Neuronal stem cell (in vitro differentiated cells): ENCODE results near the gene FUT6. TPM values are rescaled to one million over a fixed set of nuclear protein-coding genes. Genes with fewer than 3 reads are reported as not detected.
"Not testable (repeated sequence)": the region's sequence is repeated elsewhere in the genome, so short reads cannot be mapped to it uniquely, and the experiment has no call there.

Experiments used
- DNase-seq: peaks from one replicate; pipeline ENCODE4 v3.0.0-alpha.2; 2013; ENCODE audit warnings: low spot score
- H2AFZ ChIP-seq: one replicate; pipeline ENCODE4 v1.6.1; 2013; ENCODE audit warnings: mild to moderate bottlenecking, low read length, inconsistent platforms
- H2AK5ac ChIP-seq: 2 replicates; pipeline ENCODE4 v1.6.1; 2013; ENCODE audit warnings: low read depth, mild to moderate bottlenecking, inconsistent platforms, low read length, moderate library complexity, mixed read lengths
- H2BK120ac ChIP-seq: 2 replicates; pipeline ENCODE4 v1.6.1; 2013; ENCODE audit warnings: low read depth, mild to moderate bottlenecking, inconsistent platforms, low read length, moderate library complexity, mixed read lengths
- H2BK12ac ChIP-seq: one replicate; pipeline ENCODE4 v1.6.1; 2013; ENCODE audit warnings: low read length, inconsistent platforms
- H2BK15ac ChIP-seq: 2 replicates; pipeline ENCODE4 v1.6.1; 2013; ENCODE audit warnings: mild to moderate bottlenecking, low read length, inconsistent platforms, mixed read lengths
- H2BK5ac ChIP-seq: one replicate; pipeline ENCODE4 v1.6.1; 2013; ENCODE audit warnings: inconsistent platforms, mild to moderate bottlenecking, low read length, moderate library complexity
- H3K14ac ChIP-seq: one replicate; pipeline ENCODE4 v1.6.1; 2013; ENCODE audit warnings: low read length, inconsistent platforms
- H3K18ac ChIP-seq: 2 replicates; pipeline ENCODE4 v1.6.1; 2013; ENCODE audit warnings: low read length, inconsistent platforms
- H3K23ac ChIP-seq: 2 replicates; pipeline ENCODE4 v1.6.1; 2013; ENCODE audit warnings: low read depth, mild to moderate bottlenecking, mixed read lengths, low read length, inconsistent platforms; ENCODE audit not compliant: poor library complexity
- H3K27ac ChIP-seq: replicated peaks from 3 replicates; pipeline ENCODE4 v1.5.1; 2013; ENCODE audit warnings: low read length, inconsistent platforms
- H3K27me3 ChIP-seq, 3 experiments: 2 replicates each; pipeline ENCODE4 v1.6.1; 2013; ENCODE audit warnings: low read length in 3 of 3, mild to moderate bottlenecking in 2 of 3, inconsistent platforms in 1 of 3, low read depth in 1 of 3, mixed read lengths in 1 of 3, moderate library complexity in 1 of 3; ENCODE audit not compliant: control insufficient read depth in 3 of 3, insufficient read depth in 3 of 3
- H3K36me3 ChIP-seq, 2 donors: replicated peaks in 1 of 2; 2 replicates each; pipeline ENCODE4 v1.6.1; 2013; ENCODE audit warnings: low read length in 2 of 2; ENCODE audit not compliant: control insufficient read depth in 2 of 2, insufficient read depth in 2 of 2
- H3K4ac ChIP-seq: 2 replicates; pipeline ENCODE4 v1.6.1; 2013; ENCODE audit warnings: inconsistent platforms, mild to moderate bottlenecking, low read length, moderate library complexity
- H3K4me1 ChIP-seq, 2 donors: 1 replicate in 1 of 2; 2 replicates in 1 of 2; pipeline ENCODE4 v1.6.1; 2013; ENCODE audit warnings: low read length in 2 of 2, low read depth in 1 of 2; ENCODE audit not compliant: control insufficient read depth in 2 of 2, insufficient read depth in 1 of 2
- H3K4me2 ChIP-seq: one replicate; pipeline ENCODE4 v1.6.1; 2013; ENCODE audit warnings: mild to moderate bottlenecking, low read length, inconsistent platforms; ENCODE audit not compliant: insufficient read depth, poor library complexity, severe bottlenecking
- H3K4me3 ChIP-seq, 2 donors: 2 replicates each; pipeline ENCODE4 v1.5.1; 2013; ENCODE audit warnings: low read length in 2 of 2, mild to moderate bottlenecking in 2 of 2, inconsistent platforms in 1 of 2, moderate library complexity in 1 of 2
- H3K79me1 ChIP-seq: one replicate; pipeline ENCODE4 v1.6.1; 2013; ENCODE audit warnings: low read depth, mild to moderate bottlenecking, inconsistent platforms, low read length, moderate library complexity
- H3K9ac ChIP-seq: one replicate; pipeline ENCODE4 v1.6.1; 2013; ENCODE audit warnings: mild to moderate bottlenecking, low read depth, low read length, inconsistent platforms; ENCODE audit not compliant: poor library complexity
- H3K9me3 ChIP-seq, 2 donors: replicated peaks in 1 of 2; 2 replicates each; pipeline versions ENCODE3 to v1.6.1; 2013; ENCODE audit warnings: low read length in 2 of 2, mild to moderate bottlenecking in 2 of 2, inconsistent platforms in 1 of 2, low read depth in 1 of 2, mixed read lengths in 1 of 2, moderate library complexity in 1 of 2; ENCODE audit not compliant: control insufficient read depth in 2 of 2, insufficient read depth in 1 of 2
- H4K8ac ChIP-seq: one replicate; pipeline ENCODE4 v1.6.1; 2013; ENCODE audit warnings: low read depth, mild to moderate bottlenecking, inconsistent platforms, low read length, moderate library complexity
- H4K91ac ChIP-seq: one replicate; pipeline ENCODE4 v1.6.1; 2013; ENCODE audit warnings: low read length, low read depth, mild to moderate bottlenecking, inconsistent platforms; ENCODE audit not compliant: poor library complexity
- WGBS, 2 donors: extraction: QIAGEN DNeasy Blood & Tissue Kit; methylation state at CpG; one replicate each; pipeline ENCODE4 v1.1.7; 2013; ENCODE audit warnings: missing lambda C conversion rate in 2 of 2, mixed read lengths in 1 of 2; ENCODE audit not compliant: insufficient read length in 2 of 2, insufficient replicate concordance in 1 of 2; ENCODE audit errors: extremely low coverage in 2 of 2; 5-methylcytosine and 5-hydroxymethylcytosine counted together
- polyA plus RNA-seq, 2 experiments: library from polyadenylated mRNA; stranded (reverse); fragments of 200-250 nt; gene quantifications; one replicate each; pipeline ENCODE4 v1.2.3, GENCODE V29; 2013

The FUT6 gene
- 0.11 TPM for polyA plus RNA-seq (2013, experiment 1 of 2)
- polyA plus RNA-seq (2013, experiment 2 of 2): 0.06 TPM

- Histone ChIP-seq H3K4me2 (no peak within 1 kb of the TSS), H4K91ac (no peak within 1 kb of the TSS), H3K4ac (no peak within 1 kb of the TSS), H2BK5ac (no peak within 1 kb of the TSS), H3K4me1 (no peaks in the 10 kb centered on the region), H2BK120ac (no peak within 1 kb of the TSS), H3K9ac (no peak within 1 kb of the TSS), H4K8ac (no peak within 1 kb of the TSS), H3K18ac (peak within 1 kb of the TSS; percentile 44), H3K23ac (no peak within 1 kb of the TSS), H3K4me3 (peak within 1 kb of the TSS in 1 of 2 donors; percentile 61), H2AFZ (no peak within 1 kb of the TSS), H3K27ac (no peak within 1 kb of the TSS), H3K27me3 (no peaks in the 10 kb centered on the region), H3K9me3 (no peaks in the 10 kb centered on the region), H2AK5ac (no peak within 1 kb of the TSS), H3K36me3 (no peaks in the 10 kb centered on the region), H3K79me1 (no peaks in the 10 kb centered on the region), H2BK15ac (no peak within 1 kb of the TSS), H3K14ac (no peak within 1 kb of the TSS), H2BK12ac (no peak within 1 kb of the TSS)
- no CpG with 5 or more reads among the region's 9 CpGs for WGBS, 2 donors
- DNase-seq: no peak
Measured at GRCh38 chr19:5839065-5840017, at the start of gene FUT6. FUT6 (minus strand) TSS chr19:5839702; CDS start chr19:5832567, 7,135 bp downstream.

- not testable (repeated sequence) for H3K4me3 ChIP-seq, H3K23ac ChIP-seq, H3K14ac ChIP-seq, DNase-seq, H2BK12ac ChIP-seq, H3K79me1 ChIP-seq, H3K27me3 ChIP-seq, H3K9ac ChIP-seq, H2BK5ac ChIP-seq, H3K27ac ChIP-seq, H2BK15ac ChIP-seq, H2AK5ac ChIP-seq, H2AFZ ChIP-seq, H4K91ac ChIP-seq, H3K36me3 ChIP-seq, H4K8ac ChIP-seq, H3K18ac ChIP-seq, H3K9me3 ChIP-seq, H3K4ac ChIP-seq, H2BK120ac ChIP-seq
- WGBS, 2 donors: no CpG with 5 or more reads among the region's 11 CpGs
- Histone ChIP-seq H3K4me1 (peaks cover 7 to 18% of the 10 kb centered on the region in 2 donors), H3K4me2 (peak overlapping the region; percentile 2)
Measured at GRCh38 chr19:5884065-5884811, 44.7 kb upstream of the FUT6 start.

DNA sequence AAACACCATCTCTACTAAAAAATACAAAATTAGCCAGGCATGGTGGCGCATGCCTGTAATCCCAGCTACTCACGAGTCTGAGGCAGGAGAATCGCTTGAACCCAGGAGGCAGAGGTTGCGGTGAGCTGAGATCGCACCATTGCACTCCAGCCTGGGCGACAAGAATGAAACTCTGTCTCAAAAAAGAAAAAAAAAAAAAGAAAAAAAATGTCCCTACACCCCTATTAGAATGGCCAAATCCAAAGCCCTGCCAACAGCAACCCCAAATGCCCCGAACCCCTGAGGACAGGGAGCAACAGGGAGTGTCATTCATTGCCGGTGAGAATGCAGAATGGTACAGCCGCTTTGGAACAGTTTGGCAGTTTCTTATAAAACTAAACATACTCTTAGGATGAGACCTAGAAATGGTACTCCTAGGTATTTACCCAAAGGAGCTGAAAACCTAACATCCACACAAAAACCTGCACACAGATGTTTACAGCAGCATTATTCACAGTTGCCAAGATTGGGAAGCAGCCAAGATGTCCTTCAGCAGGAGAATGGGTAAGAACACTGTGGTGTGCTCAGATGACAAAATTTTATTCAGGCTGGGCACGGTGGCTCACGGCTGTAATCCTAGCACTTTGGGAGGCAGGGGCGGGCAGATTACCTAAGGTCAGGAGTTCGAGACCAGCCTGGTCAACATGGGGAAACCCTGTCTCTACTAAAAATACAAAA, 43.8 kb upstream of the FUT6 start:
- not testable (repeated sequence) for H2BK15ac ChIP-seq, H3K14ac ChIP-seq, H2BK120ac ChIP-seq, H3K27me3 ChIP-seq, H3K9me3 ChIP-seq, H2BK12ac ChIP-seq, H4K8ac ChIP-seq, H3K4ac ChIP-seq, H4K91ac ChIP-seq, H3K9ac ChIP-seq, H2BK5ac ChIP-seq, DNase-seq, H3K79me1 ChIP-seq, H3K4me3 ChIP-seq, H2AFZ ChIP-seq, H3K4me2 ChIP-seq, H3K23ac ChIP-seq, H2AK5ac ChIP-seq, H3K18ac ChIP-seq, H3K27ac ChIP-seq, H3K36me3 ChIP-seq
- peaks cover 7 to 18% of the 10 kb centered on the region in 2 donors for H3K4me1 ChIP-seq
- WGBS, 2 donors: no CpG with 5 or more reads among the region's 13 CpGs
